Endothelial cell (in vitro differentiated cells): ENCODE results near the gene UBASH3A. TPM values are rescaled to one million over a fixed set of nuclear protein-coding genes. Genes with fewer than 3 reads are reported as not detected.
A peak's percentile ranks its signal among the peaks of the same experiment; 100 is the strongest.

Source experiments
- DNase-seq: peaks from one replicate; pipeline ENCODE4 v3.0.0; 2021; ENCODE audit warnings: low spot score
- H3K27ac Mint-ChIP-seq: one replicate; pipeline ENCODE4 v1.8.0; 2021; ENCODE audit warnings: mixed read lengths, inconsistent platforms; ENCODE audit not compliant: unreplicated experiment
- H3K27me3 Mint-ChIP-seq: one replicate; pipeline ENCODE4 v1.8.0; 2021; ENCODE audit warnings: mild to moderate bottlenecking, moderate library complexity, mixed read lengths, inconsistent platforms; ENCODE audit not compliant: unreplicated experiment
- H3K36me3 Mint-ChIP-seq: one replicate; pipeline ENCODE4 v1.8.0; 2021; ENCODE audit warnings: mild to moderate bottlenecking, low read depth, mixed read lengths, inconsistent platforms; ENCODE audit not compliant: unreplicated experiment
- H3K4me1 Mint-ChIP-seq: one replicate; pipeline ENCODE4 v1.8.0; 2021; ENCODE audit warnings: mild to moderate bottlenecking, mixed read lengths, inconsistent platforms; ENCODE audit not compliant: unreplicated experiment
- H3K4me3 Mint-ChIP-seq: one replicate; pipeline ENCODE4 v1.8.0; 2021; ENCODE audit warnings: mild to moderate bottlenecking, mixed read lengths, inconsistent platforms; ENCODE audit not compliant: unreplicated experiment
- H3K9me3 Mint-ChIP-seq: one replicate; pipeline ENCODE4 v1.8.0; 2021; ENCODE audit warnings: mixed read lengths, inconsistent platforms; ENCODE audit not compliant: unreplicated experiment
- total RNA-seq: library from RNA; stranded (reverse); fragmentation: NEBNext Ultra II Directional; extraction: Animal tissue kit (Norgen Biotek cat#: 25700); gene quantifications from one replicate; pipeline ENCODE4 v1.2.1, GENCODE V29; 2021; ENCODE audit not compliant: unreplicated experiment
- TF ChIP-seq, protein P1 (sequence below): fragments of 200-600 bp; sonication (generic); IDR thresholded peaks from one replicate; pipeline ENCODE4 v1.5.0; 2021; ENCODE audit warnings: antibody characterized with exemption; ENCODE audit not compliant: unreplicated experiment

UBASH3A gene
- total RNA-seq, 1 donor from 2014 or later = not detected

DNA sequence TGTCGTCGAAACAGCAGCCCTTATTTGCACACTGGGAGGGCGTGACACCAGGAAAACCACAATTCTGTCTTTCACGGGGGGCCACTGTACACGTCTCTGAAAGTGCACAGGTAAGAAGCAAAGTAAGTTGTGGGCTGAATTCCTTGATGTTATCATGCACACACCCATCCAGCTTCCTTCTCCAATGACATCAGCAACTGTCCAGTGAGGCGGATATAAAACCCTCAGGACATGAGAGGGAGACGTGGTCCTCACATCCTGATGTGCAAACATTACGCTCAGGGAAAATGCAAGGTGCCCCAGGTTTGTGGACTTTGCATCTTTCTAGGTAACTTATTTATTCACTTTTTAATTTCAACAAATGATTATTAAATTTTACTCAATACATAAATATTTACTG lies 40.4 kb upstream of the UBASH3A start:
- TF ChIP-seq, protein P1, sequence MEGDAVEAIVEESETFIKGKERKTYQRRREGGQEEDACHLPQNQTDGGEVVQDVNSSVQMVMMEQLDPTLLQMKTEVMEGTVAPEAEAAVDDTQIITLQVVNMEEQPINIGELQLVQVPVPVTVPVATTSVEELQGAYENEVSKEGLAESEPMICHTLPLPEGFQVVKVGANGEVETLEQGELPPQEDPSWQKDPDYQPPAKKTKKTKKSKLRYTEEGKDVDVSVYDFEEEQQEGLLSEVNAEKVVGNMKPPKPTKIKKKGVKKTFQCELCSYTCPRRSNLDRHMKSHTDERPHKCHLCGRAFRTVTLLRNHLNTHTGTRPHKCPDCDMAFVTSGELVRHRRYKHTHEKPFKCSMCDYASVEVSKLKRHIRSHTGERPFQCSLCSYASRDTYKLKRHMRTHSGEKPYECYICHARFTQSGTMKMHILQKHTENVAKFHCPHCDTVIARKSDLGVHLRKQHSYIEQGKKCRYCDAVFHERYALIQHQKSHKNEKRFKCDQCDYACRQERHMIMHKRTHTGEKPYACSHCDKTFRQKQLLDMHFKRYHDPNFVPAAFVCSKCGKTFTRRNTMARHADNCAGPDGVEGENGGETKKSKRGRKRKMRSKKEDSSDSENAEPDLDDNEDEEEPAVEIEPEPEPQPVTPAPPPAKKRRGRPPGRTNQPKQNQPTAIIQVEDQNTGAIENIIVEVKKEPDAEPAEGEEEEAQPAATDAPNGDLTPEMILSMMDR = no peak
- H3K27me3 Mint-ChIP-seq = peaks cover 3% of the 10 kb centered on the region
- no peak overlapping the region for H3K27ac Mint-ChIP-seq
- DNase-seq = no peak
- peaks cover 4% of the 10 kb centered on the region for H3K36me3 Mint-ChIP-seq
- peaks cover 3% of the 10 kb centered on the region for H3K4me1 Mint-ChIP-seq
- peaks cover 4% of the 10 kb centered on the region for H3K9me3 Mint-ChIP-seq
- no peak overlapping the region for H3K4me3 Mint-ChIP-seq

DNA sequence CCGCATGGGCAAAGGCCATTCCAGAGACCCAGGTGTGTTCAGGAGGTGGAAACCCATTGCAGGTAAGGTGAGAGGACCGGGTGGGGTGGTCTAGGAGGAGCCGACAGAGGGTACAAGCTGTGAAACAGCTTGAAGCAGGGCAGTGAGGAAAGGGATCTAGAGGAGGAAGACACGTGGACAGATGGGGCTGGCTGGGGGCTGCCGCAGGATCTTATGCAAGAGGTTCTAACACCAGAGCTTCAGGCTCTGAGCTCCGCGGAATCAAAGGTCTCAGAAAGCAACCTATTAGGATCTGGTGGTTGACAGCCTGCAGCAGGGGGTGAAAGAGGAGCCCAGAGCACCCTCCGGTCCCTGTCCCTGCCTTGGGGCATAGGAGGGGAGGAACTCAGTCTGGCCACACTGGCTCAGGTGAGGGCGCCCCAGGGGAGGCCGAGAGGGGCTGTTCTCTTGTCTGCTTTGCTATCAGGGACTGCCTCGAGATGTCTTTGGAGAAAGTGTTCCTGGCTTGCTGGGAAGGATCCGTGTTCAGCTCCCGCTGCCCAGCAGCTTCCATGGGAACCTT lies 39.3 kb upstream of the UBASH3A start:
- TF ChIP-seq, protein P1 = no peak
- Mint-ChIP-seq H3K27ac (no peak overlapping the region), H3K36me3 (peaks cover 4% of the 10 kb centered on the region), H3K4me1 (peaks cover 3% of the 10 kb centered on the region), H3K9me3 (no peaks in the 10 kb centered on the region), H3K4me3 (no peak overlapping the region), H3K27me3 (peaks cover 3% of the 10 kb centered on the region)
- no peak for DNase-seq

DNA sequence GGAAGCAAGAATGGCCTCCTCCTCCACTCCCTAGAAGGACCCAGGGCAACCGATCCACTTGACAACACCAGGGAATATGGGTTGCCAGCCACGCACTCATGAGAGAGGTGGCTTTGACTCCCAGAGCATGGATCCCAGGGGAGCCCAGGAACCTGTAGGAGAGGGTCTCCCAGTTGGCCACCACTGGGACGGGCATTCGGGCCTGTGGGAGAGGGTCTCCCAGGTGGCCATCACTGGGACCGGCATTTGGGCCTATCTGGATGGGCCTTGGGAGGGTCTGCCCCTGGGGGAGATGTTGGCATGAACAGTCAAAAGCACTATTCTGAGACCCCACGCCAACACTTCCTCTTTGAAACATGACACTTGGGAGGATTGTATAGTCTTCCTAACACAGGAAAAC lies 37.9 kb upstream of the UBASH3A start:
- peaks cover 3% of the 10 kb centered on the region for H3K4me1 Mint-ChIP-seq
- H3K36me3 Mint-ChIP-seq = peaks cover 4% of the 10 kb centered on the region
- DNase-seq = no peak
- no peaks in the 10 kb centered on the region for H3K9me3 Mint-ChIP-seq
- H3K4me3 Mint-ChIP-seq = no peak overlapping the region
- no peak overlapping the region for H3K27ac Mint-ChIP-seq
- TF ChIP-seq, protein P1 = no peak
- H3K27me3 Mint-ChIP-seq = peaks cover 3% of the 10 kb centered on the region

DNA sequence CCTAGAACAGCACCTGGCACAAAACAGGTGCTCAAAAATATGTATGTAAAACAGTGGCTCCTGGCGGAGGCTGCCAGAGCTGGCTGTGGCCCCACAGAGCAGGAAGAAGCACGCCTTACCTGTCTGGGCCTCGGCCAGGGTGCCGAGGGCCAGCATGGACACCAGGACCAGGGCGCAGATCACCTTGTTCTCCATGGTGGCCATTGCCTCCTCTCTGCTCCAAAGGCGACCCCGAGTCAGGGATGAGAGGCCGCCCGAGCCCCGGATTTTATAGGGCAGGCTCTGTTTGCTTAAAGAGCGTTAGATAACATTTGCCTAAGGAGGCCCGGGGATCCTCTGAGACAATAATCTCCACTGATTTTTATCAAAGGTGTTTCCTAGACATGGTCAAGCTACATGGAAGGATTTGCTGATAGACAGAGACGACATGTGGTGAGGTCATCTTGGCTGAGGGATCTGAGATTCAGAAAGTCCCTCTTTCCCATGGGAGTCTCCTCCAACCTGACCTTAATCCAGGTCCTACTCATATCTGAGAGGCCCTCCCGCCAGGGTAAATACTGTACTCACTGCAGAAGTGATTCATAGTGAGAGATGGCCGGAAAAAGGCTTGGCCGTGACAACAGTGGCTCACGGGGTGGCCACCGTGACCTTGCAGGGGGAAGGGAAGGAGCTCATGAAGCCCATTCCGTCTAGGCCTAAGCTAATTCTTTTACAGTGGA lies 37.3 kb upstream of the UBASH3A start, which contains the start of gene TFF1:
Gene TFF1 (minus strand): TSS at position 244 of the 719 bp plus-strand sequence. CDS start 40 bp downstream, at position 204.
- no peak for DNase-seq
- Mint-ChIP-seq H3K4me1 (peaks cover 3% of the 10 kb centered on the region), H3K27me3 (peaks cover 8% of the 10 kb centered on the region), H3K36me3 (peaks cover 4% of the 10 kb centered on the region), H3K4me3 (no peak within 1 kb of the TSS), H3K9me3 (no peaks in the 10 kb centered on the region), H3K27ac (peak within 1 kb of the TSS; percentile 52)
- TF ChIP-seq, protein P1 = no peak
